ENCODE results near the gene SHH.

Gene SHH

DNA sequence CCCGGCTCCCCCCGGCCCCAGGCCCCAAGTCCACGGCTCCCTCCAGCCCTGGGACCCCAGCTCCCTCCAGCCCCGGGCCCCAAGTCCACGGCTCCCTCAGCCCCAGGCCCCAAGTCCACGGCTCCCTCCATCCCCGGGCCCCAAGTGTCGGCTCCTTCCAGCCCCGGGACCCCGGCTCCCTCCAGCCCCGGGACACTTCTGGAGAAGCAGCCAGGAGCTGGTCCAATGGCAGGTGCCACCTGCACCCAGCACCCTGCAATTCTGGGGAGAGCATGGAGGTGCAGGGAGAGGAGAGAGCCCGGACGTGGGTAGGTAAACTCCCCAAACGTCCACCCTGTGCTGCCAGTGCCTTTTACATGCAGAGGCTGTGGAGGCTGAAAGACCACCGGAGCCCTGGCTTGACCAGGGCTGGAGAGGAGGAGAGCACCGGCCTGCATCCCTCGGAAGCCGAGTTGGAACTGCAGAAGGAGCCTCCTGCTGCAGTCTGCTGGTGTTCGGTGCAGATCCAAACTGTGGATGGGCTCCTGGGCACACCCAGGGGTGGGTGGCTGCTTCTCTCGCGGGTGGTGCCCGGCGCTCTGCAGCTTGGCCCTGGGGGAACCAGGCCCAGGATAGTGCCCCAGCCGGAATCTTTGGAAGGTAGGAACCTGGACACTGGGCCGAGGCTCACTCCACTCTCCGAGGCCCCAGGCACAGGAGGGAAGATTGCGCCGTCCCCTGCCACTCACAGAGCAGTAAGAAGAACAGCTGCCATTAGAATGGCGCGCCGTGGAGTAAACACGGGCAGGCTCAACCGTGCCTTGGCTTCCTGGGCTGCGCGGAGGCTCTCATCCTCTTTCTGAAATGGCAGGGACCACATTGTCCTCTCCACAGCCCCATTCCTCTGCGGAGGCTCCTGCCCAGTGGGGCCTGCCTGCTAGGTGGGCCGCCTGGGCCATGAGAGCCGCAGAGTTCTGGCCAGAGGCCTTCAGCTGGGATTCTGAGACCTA is 14.7 kb downstream of the SHH start:
- H3K4me3 ChIP-seq (ENCODE audit: control insufficient read depth, low read depth, low read length): no peak overlapping the region
- no peak for DNase-seq (ENCODE audit: low read depth)
- no peak for TF ChIP-seq CTCF (IDR thresholded peaks at IDR 0.05; ENCODE audit: control insufficient read depth, insufficient read depth, low read depth, low read length, missing control alignments)

- H3K4me3 ChIP-seq (ENCODE audit: control insufficient read depth, low read depth, low read length): no peak overlapping the region; the same call in 1 of the 2 replicates
- peak; percentile 74 for TF ChIP-seq CTCF (IDR thresholded peaks at IDR 0.05; ENCODE audit: control insufficient read depth, insufficient read depth, low read depth, low read length, missing control alignments)
- DNase-seq (ENCODE audit: low read depth): no peak
These were observed 15.6 kb downstream of the SHH start for GRCh38 chr7:155796381-155797261.

- no peak for TF ChIP-seq CTCF (IDR thresholded peaks at IDR 0.05; ENCODE audit: control insufficient read depth, insufficient read depth, low read depth, low read length, missing control alignments)
- H3K4me3 ChIP-seq (ENCODE audit: control insufficient read depth, low read depth, low read length): no peak overlapping the region
- DNase-seq (ENCODE audit: low read depth): no peak
These were observed 16.3 kb downstream of the SHH start for GRCh38 chr7:155795951-155796350.

GRCh38 chr7:155795401-155795800 is 16.9 kb downstream of the SHH start:
- no peak for DNase-seq (ENCODE audit: low read depth)
- H3K4me3 ChIP-seq (ENCODE audit: control insufficient read depth, low read depth, low read length): no peak overlapping the region
- no peak for TF ChIP-seq CTCF (IDR thresholded peaks at IDR 0.05; ENCODE audit: control insufficient read depth, insufficient read depth, low read depth, low read length, missing control alignments)

GRCh38 chr7:155794196-155794595 is 18.1 kb downstream of the SHH start:
- no peak for DNase-seq (ENCODE audit: low read depth)
- H3K4me3 ChIP-seq (ENCODE audit: control insufficient read depth, low read depth, low read length): no peak overlapping the region
- TF ChIP-seq CTCF (IDR thresholded peaks at IDR 0.05; ENCODE audit: control insufficient read depth, insufficient read depth, low read depth, low read length, missing control alignments): no peak

GRCh38 chr7:155793720-155794119 is 18.5 kb downstream of the SHH start:
- no peak for DNase-seq (ENCODE audit: low read depth)
- TF ChIP-seq CTCF (IDR thresholded peaks at IDR 0.05; ENCODE audit: control insufficient read depth, insufficient read depth, low read depth, low read length, missing control alignments): no peak
- H3K4me3 ChIP-seq (ENCODE audit: control insufficient read depth, low read depth, low read length): no peak overlapping the region

Data from AG09309 (cell line).